Esophagus muscularis mucosa (tissue), 4 donors: ENCODE data around the gene TBC1D22A. TPM values are rescaled to one million over a fixed set of nuclear protein-coding genes. Genes with fewer than 3 reads are reported as not detected.

Experiments used
- DNase-seq: peaks from one replicate; pipeline ENCODE4 v3.0.0-alpha.2; 2017; ENCODE audit errors: extremely low spot score
- H3K27ac ChIP-seq, 4 donors: fragments of 200-600 bp; sonication (generic); replicated peaks in 1 of 4; 1 replicate in 3 of 4; 2 replicates in 1 of 4; pipeline ENCODE4 v1.5.1; 2016 to 2019; ENCODE audit warnings: mild to moderate bottlenecking in 1 of 4
- H3K27me3 ChIP-seq, 4 donors: fragments of 200-600 bp; sonication (generic); one replicate each; pipeline versions ENCODE4 v1.5.1 to v1.6.0; 2016 to 2019
- H3K36me3 ChIP-seq, 4 donors: fragments of 200-600 bp; sonication (generic); one replicate each; pipeline ENCODE4 v1.5.1; 2016 to 2019
- H3K4me1 ChIP-seq, 4 donors: fragments of 200-600 bp; sonication (generic); one replicate each; pipeline ENCODE4 v1.5.1; 2016 to 2019
- H3K4me3 ChIP-seq, 4 donors: fragments of 200-600 bp; sonication (generic); 1 replicate in 2 of 4; 2 replicates in 2 of 4; pipeline ENCODE4 v1.5.1; 2016 to 2019; ENCODE audit warnings: mild to moderate bottlenecking in 4 of 4, moderate library complexity in 1 of 4
- H3K9me3 ChIP-seq, 4 donors: fragments of 200-600 bp; sonication (generic); 1 replicate in 3 of 4; 2 replicates in 1 of 4; pipeline ENCODE4 v1.5.1; 2016 to 2019
- EP300 ChIP-seq: sonication (generic); formaldehyde crosslinking; IDR thresholded peaks from one replicate; pipeline ENCODE4 v1.6.1; 2017; ENCODE audit warnings: antibody characterized with exemption
- POLR2A ChIP-seq: fragments of 450-650 bp; IDR thresholded peaks from one replicate; pipeline ENCODE4 v1.6.1; 2017; ENCODE audit warnings: antibody characterized with exemption, moderate library complexity, mild to moderate bottlenecking, low read depth
- POLR2AphosphoS5 ChIP-seq, 2 donors: sonication (generic); formaldehyde crosslinking; IDR thresholded peaks; one replicate each; pipeline ENCODE4 v1.6.1; 2017; ENCODE audit warnings: antibody characterized with exemption in 2 of 2
- WGBS: methylation state at CpG from one replicate; pipeline ENCODE4 v1.1.5; 2018; 5-methylcytosine and 5-hydroxymethylcytosine counted together
- intact Hi-C: fragments of 100-400 bp; cut with DNase I; formaldehyde crosslinking; loops from one replicate; pipeline ENCODE4 v1.15.1; 2023
- total RNA-seq, 4 donors: library from RNA; depleted of rRNA; stranded (reverse); fragments of >200 nt; gene quantifications; one replicate each; pipeline versions ENCODE4 v1.1.0 to v1.2.1, GENCODE V29; 2016
- TF ChIP-seq, protein P1 (sequence below), 3 experiments: fragments of 200-600 bp in 2 of 3; fragments of 450-650 bp in 1 of 3; sonication (generic) in 2 of 3; IDR thresholded peaks; one replicate each; pipeline ENCODE4 v1.5.1; 2017 to 2019; ENCODE audit warnings: antibody characterized with exemption in 3 of 3, mild to moderate bottlenecking in 2 of 3, moderate library complexity in 1 of 3

Gene TBC1D22A
- total RNA-seq, 4 donors from 2014 or later, result 15.2 to 20.7 (median 18.8) TPM

DNA sequence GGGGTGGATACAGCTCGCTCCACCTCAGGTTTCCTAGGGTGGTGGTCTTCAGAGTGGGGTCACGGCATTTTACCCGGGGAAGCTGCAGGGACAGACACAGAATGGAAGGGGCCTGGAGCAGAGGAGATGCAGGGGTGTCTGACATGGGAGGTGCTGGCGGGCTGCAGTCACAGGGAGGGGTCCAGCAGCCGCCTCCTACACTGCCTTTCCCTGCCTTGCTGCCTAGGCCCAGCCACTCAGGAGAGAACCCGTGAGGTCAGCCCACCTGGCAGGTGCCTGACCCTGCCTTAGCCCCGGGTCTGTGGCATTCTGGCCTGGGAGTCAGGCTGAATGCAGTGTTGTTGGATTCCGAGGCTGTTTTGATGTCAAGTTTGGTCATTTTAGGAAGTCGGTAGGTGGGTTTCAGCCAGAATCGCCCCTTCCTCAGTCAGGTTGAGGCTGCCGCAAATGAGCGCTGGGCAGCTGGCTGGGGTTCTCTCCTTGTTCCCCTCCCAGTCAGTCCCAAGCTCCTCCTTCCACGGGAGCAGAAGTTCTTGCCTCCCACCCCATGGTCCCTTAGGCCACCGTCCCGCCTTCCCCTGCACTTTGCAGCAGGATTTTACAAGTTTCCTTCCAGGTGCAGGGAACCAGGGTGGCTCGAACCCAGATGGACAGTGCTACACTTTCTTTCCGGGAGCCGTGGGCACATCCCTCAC, 294.5 kb downstream of the TBC1D22A start:
- no peak for DNase-seq
- no peaks in the 10 kb centered on the region for H3K27me3 ChIP-seq
- no peak overlapping the region for H3K4me3 ChIP-seq
- H3K36me3 ChIP-seq, result peaks cover 0 to 32% (median 25%) of the 10 kb centered on the region in 4 donors
- TF ChIP-seq EP300 (no peak), POLR2A (no peak), POLR2AphosphoS5 (IDR thresholded peaks at IDR 0.05) (no peak)
- TF ChIP-seq, protein P1, sequence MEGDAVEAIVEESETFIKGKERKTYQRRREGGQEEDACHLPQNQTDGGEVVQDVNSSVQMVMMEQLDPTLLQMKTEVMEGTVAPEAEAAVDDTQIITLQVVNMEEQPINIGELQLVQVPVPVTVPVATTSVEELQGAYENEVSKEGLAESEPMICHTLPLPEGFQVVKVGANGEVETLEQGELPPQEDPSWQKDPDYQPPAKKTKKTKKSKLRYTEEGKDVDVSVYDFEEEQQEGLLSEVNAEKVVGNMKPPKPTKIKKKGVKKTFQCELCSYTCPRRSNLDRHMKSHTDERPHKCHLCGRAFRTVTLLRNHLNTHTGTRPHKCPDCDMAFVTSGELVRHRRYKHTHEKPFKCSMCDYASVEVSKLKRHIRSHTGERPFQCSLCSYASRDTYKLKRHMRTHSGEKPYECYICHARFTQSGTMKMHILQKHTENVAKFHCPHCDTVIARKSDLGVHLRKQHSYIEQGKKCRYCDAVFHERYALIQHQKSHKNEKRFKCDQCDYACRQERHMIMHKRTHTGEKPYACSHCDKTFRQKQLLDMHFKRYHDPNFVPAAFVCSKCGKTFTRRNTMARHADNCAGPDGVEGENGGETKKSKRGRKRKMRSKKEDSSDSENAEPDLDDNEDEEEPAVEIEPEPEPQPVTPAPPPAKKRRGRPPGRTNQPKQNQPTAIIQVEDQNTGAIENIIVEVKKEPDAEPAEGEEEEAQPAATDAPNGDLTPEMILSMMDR (IDR thresholded peaks at IDR 0.05), result no peak
- no peaks in the 10 kb centered on the region for H3K4me1 ChIP-seq
- intact Hi-C loops, result no loop called here
- 95% methylated on average over 13 of the region's 18 CpGs for WGBS
- H3K9me3 ChIP-seq, result no peaks in the 10 kb centered on the region
- no peak overlapping the region for H3K27ac ChIP-seq

DNA sequence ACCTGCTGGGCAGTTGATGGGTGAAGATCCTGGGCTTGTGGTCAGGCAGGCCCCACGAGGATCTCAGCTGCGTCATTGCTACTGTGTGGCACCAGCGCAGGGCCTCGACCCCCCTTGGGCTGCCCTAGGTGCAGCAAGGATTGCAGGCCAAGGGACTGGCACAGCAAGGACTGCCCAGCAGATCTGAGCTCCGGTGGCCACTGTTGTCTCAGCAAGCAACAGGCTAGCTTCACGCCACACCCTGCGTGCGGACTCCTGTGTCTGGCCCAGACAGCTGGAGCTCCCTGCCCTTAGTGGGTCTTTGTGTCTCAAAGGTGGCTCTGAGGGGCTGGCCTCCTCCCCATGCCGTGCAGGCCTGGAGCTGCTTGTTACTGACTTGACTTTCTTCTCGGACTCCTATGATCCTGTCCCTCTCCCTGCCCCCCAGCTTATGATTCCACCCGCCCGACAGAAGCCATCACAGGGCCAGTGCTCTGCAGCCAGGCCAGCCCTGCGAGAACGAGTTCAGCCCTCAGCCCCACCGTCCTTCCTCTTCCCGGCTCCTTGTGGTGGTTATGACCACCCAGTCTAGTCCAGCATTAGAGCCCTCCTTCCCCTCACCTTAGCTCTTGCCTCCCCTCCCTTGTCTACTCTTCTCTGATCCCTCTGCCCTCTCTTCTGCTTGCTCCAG, 295.6 kb downstream of the TBC1D22A start:
- intact Hi-C loops, result no loop called here

DNA sequence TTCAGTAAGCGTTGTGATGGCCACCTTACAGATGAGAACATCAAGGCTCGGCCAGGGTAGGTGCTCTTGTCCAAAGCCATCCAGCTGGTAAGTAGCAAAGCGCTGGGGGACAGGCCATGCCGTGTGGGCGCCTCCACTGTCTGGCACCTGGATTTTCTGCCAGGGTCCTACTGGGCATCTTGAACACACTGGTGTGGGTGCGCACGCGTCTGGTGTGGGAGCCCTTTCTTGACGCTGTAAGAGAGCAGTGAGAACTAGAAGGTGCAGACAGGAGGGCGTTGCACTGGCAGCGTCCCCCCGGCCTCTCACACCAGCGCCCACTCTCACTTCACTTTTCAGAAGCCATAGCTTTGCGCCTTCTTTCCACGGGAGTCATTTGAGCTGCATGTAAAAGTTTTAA, 296.6 kb downstream of the TBC1D22A start:
- WGBS, result 90% methylated on average over 11 of the region's 15 CpGs
- no peaks in the 10 kb centered on the region for H3K9me3 ChIP-seq
- TF ChIP-seq POLR2AphosphoS5 (IDR thresholded peaks at IDR 0.05) (no peak), EP300 (no peak), POLR2A (no peak)
- TF ChIP-seq, protein P1 (IDR thresholded peaks at IDR 0.05), result no peak
- DNase-seq, result no peak
- no peaks in the 10 kb centered on the region for H3K27me3 ChIP-seq
- H3K36me3 ChIP-seq, result peaks cover 0 to 40% (median 28%) of the 10 kb centered on the region in 4 donors
- no peaks in the 10 kb centered on the region for H3K4me1 ChIP-seq
- intact Hi-C loops, result no loop called here
- H3K27ac ChIP-seq, result no peak overlapping the region
- H3K4me3 ChIP-seq, result no peak overlapping the region

More for the DNA sequence above, 295.6 kb downstream of the TBC1D22A start:
- DNase-seq, result no peak
- Histone ChIP-seq H3K27me3 (no peaks in the 10 kb centered on the region), H3K9me3 (no peaks in the 10 kb centered on the region), H3K4me3 (no peak overlapping the region), H3K4me1 (no peaks in the 10 kb centered on the region), H3K36me3 (peaks cover 0 to 41% (median 32%) of the 10 kb centered on the region in 4 donors), H3K27ac (no peak overlapping the region)
- 99% methylated on average over 10 of the region's 16 CpGs for WGBS
- TF ChIP-seq, protein P1 (IDR thresholded peaks at IDR 0.05), result no peak
- TF ChIP-seq POLR2A, result no peak
- TF ChIP-seq EP300, result no peak
- TF ChIP-seq POLR2AphosphoS5 (IDR thresholded peaks at IDR 0.05), result no peak

DNA sequence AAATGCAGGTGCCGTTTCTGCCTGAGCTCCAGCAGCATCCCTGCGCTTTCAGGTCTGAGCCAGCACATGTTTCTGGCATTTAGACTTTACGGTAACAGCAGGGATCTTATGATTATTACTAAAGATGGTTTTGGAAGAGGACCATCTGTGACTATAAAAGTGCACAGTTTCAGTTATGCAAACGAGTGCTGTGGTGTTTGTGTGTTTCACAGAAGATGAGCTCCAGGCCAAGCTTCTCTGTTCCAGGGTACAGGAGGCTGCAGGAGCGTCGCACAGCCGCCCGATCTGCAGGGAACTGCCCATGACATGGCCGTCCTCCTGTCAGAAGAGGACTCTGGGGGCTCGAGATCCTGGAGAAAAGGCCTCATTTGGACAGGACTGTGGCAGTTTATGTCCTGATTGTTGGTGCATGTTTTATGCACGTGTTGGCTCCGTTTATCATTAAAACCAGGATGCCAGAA, 297.3 kb downstream of the TBC1D22A start:
- H3K27ac ChIP-seq, result no peak overlapping the region
- intact Hi-C loops, result no loop called here
- no peak overlapping the region for H3K4me3 ChIP-seq
- H3K4me1 ChIP-seq, result no peaks in the 10 kb centered on the region
- H3K27me3 ChIP-seq, result no peaks in the 10 kb centered on the region
- 75% methylated on average over 11 of the region's 12 CpGs for WGBS
- H3K9me3 ChIP-seq, result no peaks in the 10 kb centered on the region
- peaks cover 0 to 40% (median 28%) of the 10 kb centered on the region in 4 donors for H3K36me3 ChIP-seq
- TF ChIP-seq, protein P1 (IDR thresholded peaks at IDR 0.05), result no peak
- TF ChIP-seq POLR2A (no peak), POLR2AphosphoS5 (IDR thresholded peaks at IDR 0.05) (no peak), EP300 (no peak)
- no peak for DNase-seq
